Endometrial microvascular endothelial cells (primary cell): ENCODE results near the gene ARSB. TPM values are rescaled to one million over a fixed set of nuclear protein-coding genes. Genes with fewer than 3 reads are reported as not detected.

Experiments
- in situ Hi-C: cut with HindIII; loops from 2 replicates; pipeline ENCODE4 v1.10.0; 2017; ENCODE audit warnings: low sequenced_read_pairs, low pct_unique_long_range_greater_than_20kb; ENCODE audit errors: inconsistent ontology term
- total RNA-seq: library from RNA; depleted of rRNA; stranded (reverse); fragments of >200 nt; gene quantifications from one replicate; pipeline ENCODE4 v1.2.3, GENCODE V29; 2015; ENCODE audit errors: inconsistent ontology term

Gene ARSB
- total RNA-seq, 1 donor from 2014 or later: 20.3 TPM

GRCh38 chr5:78912085-78912771, 72.9 kb downstream of the ARSB start:
- in situ Hi-C loops: no loop called here

GRCh38 chr5:78909224-78909983, 75.7 kb downstream of the ARSB start:
- in situ Hi-C loops: loop anchor here (10.0 kb wide), 1 partner anchor 55 kb away; no protein-coding TSS in a partner anchor

DNA sequence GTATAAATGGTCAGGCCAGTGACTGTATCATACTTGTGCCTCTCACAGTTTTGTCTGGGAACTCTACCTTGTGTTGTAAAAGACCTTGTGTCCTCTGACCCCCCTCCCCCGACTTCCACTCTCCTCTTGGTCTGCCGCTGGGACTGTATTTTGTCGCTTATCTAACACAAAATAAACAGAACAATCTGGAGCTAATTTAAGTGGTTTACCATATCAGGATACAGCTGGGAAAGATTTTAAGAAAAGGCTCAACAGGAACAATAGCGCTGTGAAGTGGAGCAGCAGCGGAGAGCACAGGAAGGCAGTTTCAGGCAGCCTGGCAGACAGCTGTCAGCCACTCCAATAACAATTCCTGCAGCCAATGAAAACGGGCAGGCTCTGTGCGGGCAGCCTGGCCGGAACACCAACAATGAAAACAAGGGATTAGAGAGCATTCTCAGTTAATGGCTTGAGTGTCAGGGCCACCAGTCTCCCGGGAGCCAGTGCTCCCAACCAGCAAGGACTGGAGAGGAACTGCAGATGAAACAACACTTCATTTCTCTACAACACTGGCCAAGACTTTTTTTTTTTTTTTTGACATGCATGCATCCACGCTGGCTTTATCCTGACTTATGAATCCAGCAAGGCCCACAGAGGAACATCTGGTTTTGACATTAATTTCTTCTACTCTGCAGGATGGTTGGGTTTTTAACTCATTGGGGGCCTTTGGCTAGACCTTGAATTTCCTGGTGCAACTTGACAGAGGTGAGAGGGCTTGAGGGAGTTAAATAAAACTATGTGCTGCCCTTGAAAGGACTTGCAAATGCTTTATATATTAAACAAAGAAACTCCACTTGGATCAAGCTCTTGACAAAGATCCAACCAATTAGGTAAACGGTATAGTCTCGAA, 76.7 kb downstream of the ARSB start:
- in situ Hi-C loops: loop anchor here (10.0 kb wide), 1 partner anchor 56 kb away; no protein-coding TSS in a partner anchor

DNA sequence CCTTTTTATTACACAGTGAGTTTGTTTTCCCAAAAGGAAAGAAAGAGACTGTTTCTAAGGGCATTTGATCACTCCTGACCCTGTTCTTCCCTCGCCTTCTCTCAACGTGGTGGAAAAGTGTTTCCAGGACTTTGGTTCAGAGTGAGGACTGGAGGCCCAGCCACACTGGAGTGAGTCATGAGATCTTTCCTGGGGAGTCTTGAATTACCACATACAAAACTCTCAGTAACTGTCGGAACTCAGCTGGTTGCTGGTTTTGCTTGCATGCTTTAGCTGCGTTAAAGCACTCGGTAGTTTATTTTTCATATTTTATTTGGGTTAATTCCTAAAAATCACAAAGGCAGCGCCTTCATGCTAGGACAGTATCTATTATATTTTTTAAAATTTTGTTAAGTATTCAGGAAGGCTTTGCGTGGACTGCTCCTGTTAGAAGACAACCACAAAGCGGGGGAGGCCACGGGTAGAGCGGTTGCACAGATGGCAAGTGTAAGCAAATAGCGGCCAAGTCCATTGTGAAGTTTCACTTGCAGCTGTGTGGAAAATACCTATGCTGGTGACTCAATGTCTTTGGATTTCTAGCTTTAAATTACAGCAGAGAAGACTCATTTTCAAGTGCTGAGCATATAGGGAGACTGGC, 77.7 kb downstream of the ARSB start:
- in situ Hi-C loops: loop anchor here (10.0 kb wide), 1 partner anchor 57 kb away; no protein-coding TSS in a partner anchor

- in situ Hi-C loops: loop anchor here (10.0 kb wide), 1 partner anchor 59 kb away; no protein-coding TSS in a partner anchor
Measured at GRCh38 chr5:78905084-78905938, 79.8 kb downstream of the ARSB start.

DNA sequence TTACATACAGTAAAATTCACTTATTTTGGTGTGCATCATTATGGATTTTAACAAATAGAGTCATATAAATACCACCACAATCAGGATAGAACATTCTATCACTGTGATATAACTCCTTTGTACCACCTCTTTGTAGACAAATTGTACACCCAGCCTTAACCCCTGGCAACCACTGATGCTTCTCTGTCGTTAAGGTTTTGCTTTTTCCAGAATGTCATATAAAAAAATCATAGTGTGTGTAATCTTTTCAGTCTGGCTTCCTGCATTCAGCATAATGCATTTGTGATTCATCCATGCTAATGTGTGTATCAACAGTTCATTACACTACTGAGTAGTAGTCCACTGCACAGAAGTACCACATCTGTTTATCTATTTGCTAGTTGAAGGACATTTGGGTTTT, 81.2 kb downstream of the ARSB start:
- in situ Hi-C loops: loop anchor here (10.0 kb wide), 1 partner anchor 61 kb away; no protein-coding TSS in a partner anchor

- in situ Hi-C loops: loop anchor here (10.0 kb wide), 1 partner anchor 61 kb away; no protein-coding TSS in a partner anchor
Measured at GRCh38 chr5:78903353-78903752, 81.8 kb downstream of the ARSB start.

DNA sequence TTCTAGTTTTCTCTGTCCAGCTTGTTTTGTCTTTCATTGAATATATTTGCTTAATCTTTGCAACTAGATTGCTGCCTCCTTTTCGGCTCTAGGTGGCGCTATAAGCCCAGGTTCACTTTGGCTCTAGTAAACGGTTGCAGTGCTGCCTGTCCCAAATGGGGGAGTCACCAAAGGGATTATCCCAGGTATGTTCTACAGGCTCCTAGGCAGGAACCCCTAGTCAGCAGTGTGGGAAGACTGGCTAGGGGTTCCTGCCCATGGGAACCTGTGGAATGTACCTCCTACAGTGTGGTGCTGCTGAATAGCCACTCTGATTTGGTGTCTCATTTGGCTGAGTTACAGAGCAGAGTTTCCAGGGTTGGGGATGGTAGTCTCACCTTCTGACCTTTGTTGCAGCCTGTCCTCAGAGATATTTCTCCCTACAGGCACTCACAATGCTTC, 85.2 kb downstream of the ARSB start:
- in situ Hi-C loops: loop anchor here (10.0 kb wide), 1 partner anchor 65 kb away; no protein-coding TSS in a partner anchor

GRCh38 chr5:78896132-78896531, 89.0 kb downstream of the ARSB start:
- in situ Hi-C loops: no loop called here

DNA sequence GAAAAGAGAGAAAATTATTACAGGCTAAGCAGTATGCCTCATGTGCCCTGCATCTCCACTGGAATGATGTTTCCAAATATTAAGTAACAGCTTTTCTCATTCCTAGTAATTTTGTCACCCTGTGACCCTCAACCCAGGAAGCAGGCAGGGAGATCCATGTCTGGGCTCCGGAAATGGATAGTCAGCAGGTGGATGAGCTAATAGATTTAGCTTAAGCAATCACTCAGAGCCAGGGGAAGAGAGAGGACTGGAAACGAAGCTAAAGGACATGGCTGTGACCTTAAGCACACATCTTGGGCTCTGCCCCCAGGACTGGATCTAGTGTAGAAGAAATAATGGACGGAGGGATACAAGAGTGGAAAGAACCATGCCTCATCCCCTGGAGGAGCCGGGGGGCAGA, 89.5 kb downstream of the ARSB start:
- in situ Hi-C loops: no loop called here

DNA sequence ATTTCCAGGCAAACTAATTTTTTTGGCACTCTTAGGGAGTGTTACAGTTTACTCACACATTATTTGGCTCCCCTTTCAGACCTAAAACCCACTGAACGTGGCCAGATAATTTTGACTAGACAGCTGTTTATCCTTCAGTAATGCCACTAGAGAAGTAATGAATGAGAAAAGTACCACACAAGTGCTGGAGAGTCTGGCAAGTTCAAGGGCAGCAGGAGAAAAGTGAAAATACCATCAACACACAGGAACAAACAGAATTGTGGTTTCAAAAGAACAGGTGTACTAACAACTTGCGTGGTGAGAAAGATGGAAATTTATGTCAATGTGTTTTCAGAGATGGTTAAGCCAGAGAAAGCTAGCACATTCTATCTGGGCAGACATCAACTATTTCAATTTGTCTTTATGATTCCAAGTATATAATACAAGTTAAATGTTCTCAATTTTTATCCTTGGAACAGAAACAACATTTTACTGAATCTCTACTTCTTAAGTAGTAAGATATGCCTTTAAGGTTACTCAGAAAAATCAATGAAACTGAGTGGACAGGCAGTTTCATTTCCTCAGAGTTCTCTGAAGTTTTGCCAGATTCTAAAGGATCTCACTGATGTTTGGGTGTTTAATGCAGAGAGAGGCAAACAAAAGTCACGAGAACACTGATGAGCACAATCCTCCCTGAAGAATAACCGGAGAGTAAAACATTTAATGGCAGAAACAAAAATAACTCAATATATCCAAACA, 91.0 kb downstream of the ARSB start:
- in situ Hi-C loops: no loop called here

- in situ Hi-C loops: no loop called here
Measured at GRCh38 chr5:78890667-78891379, 94.3 kb downstream of the ARSB start.

GRCh38 chr5:78889369-78890140, 95.6 kb downstream of the ARSB start:
- in situ Hi-C loops: no loop called here

GRCh38 chr5:78888580-78889368, 96.3 kb downstream of the ARSB start:
- in situ Hi-C loops: no loop called here
